PC-3 (cell line): Measurements from ENCODE around the gene MIDN. TPM values are rescaled to one million over a fixed set of nuclear protein-coding genes. Genes with fewer than 3 reads are reported as not detected.

Experiments used
- ATAC-seq: fragments of 200-7000 bp; cut with Tn5 transposase; 2 replicates; pipeline ENCODE4 v1.9.1; 2020; ENCODE audit warnings: mild to moderate bottlenecking, moderate library complexity
- BruUV-seq: library from RNA; stranded (reverse); fragments of 400-500 nt; replicated peaks from 2 replicates; lab custom pipeline; 2021; lab: Mats Ljungman, UMichigan
- CTCF ChIA-PET: fragments of 300-600 bp; sonication (Branson Sonifier 250); formaldehyde crosslinking; loops from one replicate; lab custom pipeline; 2022; ENCODE audit warnings: antibody characterized with exemption; lab: Charles Lee
- POLR2A ChIA-PET: fragments of 300-600 bp; sonication (Branson Sonifier 250); formaldehyde crosslinking; loops from one replicate; lab custom pipeline; 2022; ENCODE audit warnings: antibody characterized with exemption; ENCODE audit not compliant: unreplicated experiment; lab: Charles Lee
- DNase-seq: peaks from one replicate; pipeline ENCODE4 v3.0.0-alpha.2; 2015
- H2AFZ ChIP-seq: fragments of 300-600 bp; sonication (generic); 2 replicates; pipeline ENCODE4 v1.6.0; 2016; ENCODE audit warnings: antibody characterized with exemption, low read length
- H3F3A ChIP-seq: fragments of 300-600 bp; sonication (generic); one replicate; pipeline ENCODE4 v1.6.0; 2017; ENCODE audit warnings: antibody characterized with exemption, low read length, control low read depth, mild to moderate bottlenecking; ENCODE audit not compliant: unreplicated experiment
- H3K27ac ChIP-seq: fragments of 300-600 bp; sonication (generic); 2 replicates; pipeline ENCODE4 v1.5.1; 2016; ENCODE audit warnings: mild to moderate bottlenecking, low read length
- H3K27me3 ChIP-seq: fragments of 300-600 bp; sonication (generic); 2 replicates; pipeline ENCODE4 v1.6.1; 2016; ENCODE audit warnings: low read length, mixed read lengths
- H3K36me3 ChIP-seq: fragments of 300-600 bp; sonication (generic); 2 replicates; pipeline ENCODE4 v1.6.1; 2016; ENCODE audit warnings: low read depth, mixed run types, low read length, mixed read lengths
- H3K4me1 ChIP-seq: fragments of 300-600 bp; sonication (generic); 2 replicates; pipeline ENCODE4 v1.5.1; 2016; ENCODE audit warnings: low read length; ENCODE audit not compliant: insufficient read depth
- H3K4me2 ChIP-seq: fragments of 300-600 bp; sonication (generic); 2 replicates; pipeline ENCODE4 v1.6.0; 2016; ENCODE audit warnings: low read length
- H3K4me3 ChIP-seq: fragments of 300-600 bp; sonication (generic); 2 replicates; pipeline ENCODE4 v1.5.1; 2016; ENCODE audit warnings: mild to moderate bottlenecking, low read length, mixed read lengths
- H3K79me2 ChIP-seq: fragments of 300-600 bp; sonication (generic); 2 replicates; pipeline ENCODE4 v1.6.1; 2017; ENCODE audit warnings: low read length, mixed read lengths
- H3K9ac ChIP-seq: fragments of 300-600 bp; sonication (generic); 2 replicates; pipeline ENCODE4 v1.6.0; 2016; ENCODE audit warnings: mild to moderate bottlenecking, low read length
- H3K9me2 ChIP-seq: fragments of 300-600 bp; sonication (generic); replicated peaks from 2 replicates; pipeline ENCODE4 v1.6.1; 2016; ENCODE audit warnings: mixed run types, low read length, mixed read lengths
- H3K9me3 ChIP-seq: fragments of 300-600 bp; sonication (generic); 2 replicates; pipeline ENCODE4 v1.6.1; 2016; ENCODE audit warnings: low read length, mixed read lengths
- H4K20me1 ChIP-seq: fragments of 300-600 bp; sonication (generic); 2 replicates; pipeline ENCODE4 v1.6.1; 2016; ENCODE audit warnings: low read length, mixed read lengths
- EZH2 ChIP-seq: fragments of 300-600 bp; sonication (generic); IDR thresholded peaks from one replicate; pipeline ENCODE4 v1.6.1; 2017; ENCODE audit warnings: antibody characterized with exemption, mild to moderate bottlenecking, low read length; ENCODE audit not compliant: unreplicated experiment
- EZH2phosphoT487 ChIP-seq: fragments of 300-600 bp; sonication (generic); IDR thresholded peaks from 2 replicates; pipeline ENCODE4 v1.6.1; 2018; ENCODE audit warnings: mild to moderate bottlenecking, antibody characterized with exemption, low read length, borderline replicate concordance
- intact Hi-C: fragments of 100-400 bp; cut with micrococcal nuclease; formaldehyde crosslinking; loops from 2 replicates; pipeline ENCODE4 v1.9.0; 2023
- total RNA-seq: library from RNA; depleted of rRNA; stranded (reverse); fragments of >200 nt; gene quantifications from 2 replicates; pipeline ENCODE4 v1.2.3, GENCODE V29; 2014
- TF ChIP-seq, protein P1 (sequence below): fragments of 300-600 bp; sonication (generic); conservative IDR thresholded peaks from 2 replicates; pipeline ENCODE4 v1.5.1; 2017; ENCODE audit warnings: antibody characterized with exemption, low read depth, mild to moderate bottlenecking, low read length

MIDN gene
- total RNA-seq, 1 experiment from 2014 or later, result 17.3 TPM

DNA sequence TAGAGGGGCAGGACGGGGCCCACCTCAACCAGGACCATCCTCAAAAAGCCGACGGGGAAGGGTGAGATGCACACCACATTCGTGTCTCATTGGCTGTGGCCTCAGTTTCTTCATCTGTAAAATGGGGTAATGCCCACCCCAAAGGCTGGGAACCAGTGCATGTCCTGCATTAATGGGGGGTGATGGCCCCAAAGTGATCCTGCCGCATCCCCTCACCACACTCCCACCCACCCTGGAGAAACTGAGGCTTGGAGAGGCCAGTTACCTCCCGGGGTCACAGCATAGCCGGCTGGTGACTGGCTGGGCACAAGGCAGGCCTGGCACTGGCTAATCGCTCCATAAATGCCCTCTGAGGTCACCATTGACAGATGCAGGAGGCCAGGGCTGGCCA is 640 bp upstream of the MIDN start:
- Histone ChIP-seq H3K27me3 (no peaks in the 10 kb centered on the region), H3F3A (no peaks in the 10 kb centered on the region), H3K27ac (peak overlapping the region; percentile 88), H3K36me3 (peaks cover 12% of the 10 kb centered on the region), H3K9ac (peak overlapping the region; percentile 86; the same call in 1 of the 2 replicates), H2AFZ (no peak overlapping the region), H3K4me1 (peaks cover 36% of the 10 kb centered on the region), H4K20me1 (peaks cover 5% of the 10 kb centered on the region; the same call in 1 of the 2 replicates), H3K9me3 (no peaks in the 10 kb centered on the region), H3K79me2 (peaks cover 51% of the 10 kb centered on the region), H3K9me2 (no peaks in the 10 kb centered on the region), H3K4me2 (peak overlapping the region; percentile 77), H3K4me3 (peak overlapping the region; percentile 78; the same call in 1 of the 2 replicates)
- ChIA-PET CTCF (no interaction called here), POLR2A (no interaction called here)
- no peak for DNase-seq
- TF ChIP-seq EZH2phosphoT487 (no peak), EZH2 (no peak)
- TF ChIP-seq, protein P1, sequence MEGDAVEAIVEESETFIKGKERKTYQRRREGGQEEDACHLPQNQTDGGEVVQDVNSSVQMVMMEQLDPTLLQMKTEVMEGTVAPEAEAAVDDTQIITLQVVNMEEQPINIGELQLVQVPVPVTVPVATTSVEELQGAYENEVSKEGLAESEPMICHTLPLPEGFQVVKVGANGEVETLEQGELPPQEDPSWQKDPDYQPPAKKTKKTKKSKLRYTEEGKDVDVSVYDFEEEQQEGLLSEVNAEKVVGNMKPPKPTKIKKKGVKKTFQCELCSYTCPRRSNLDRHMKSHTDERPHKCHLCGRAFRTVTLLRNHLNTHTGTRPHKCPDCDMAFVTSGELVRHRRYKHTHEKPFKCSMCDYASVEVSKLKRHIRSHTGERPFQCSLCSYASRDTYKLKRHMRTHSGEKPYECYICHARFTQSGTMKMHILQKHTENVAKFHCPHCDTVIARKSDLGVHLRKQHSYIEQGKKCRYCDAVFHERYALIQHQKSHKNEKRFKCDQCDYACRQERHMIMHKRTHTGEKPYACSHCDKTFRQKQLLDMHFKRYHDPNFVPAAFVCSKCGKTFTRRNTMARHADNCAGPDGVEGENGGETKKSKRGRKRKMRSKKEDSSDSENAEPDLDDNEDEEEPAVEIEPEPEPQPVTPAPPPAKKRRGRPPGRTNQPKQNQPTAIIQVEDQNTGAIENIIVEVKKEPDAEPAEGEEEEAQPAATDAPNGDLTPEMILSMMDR, result no peak
- BruUV-seq, result no TSS peak
- peak; percentile 21 for ATAC-seq
- intact Hi-C loops, result no loop called here

DNA sequence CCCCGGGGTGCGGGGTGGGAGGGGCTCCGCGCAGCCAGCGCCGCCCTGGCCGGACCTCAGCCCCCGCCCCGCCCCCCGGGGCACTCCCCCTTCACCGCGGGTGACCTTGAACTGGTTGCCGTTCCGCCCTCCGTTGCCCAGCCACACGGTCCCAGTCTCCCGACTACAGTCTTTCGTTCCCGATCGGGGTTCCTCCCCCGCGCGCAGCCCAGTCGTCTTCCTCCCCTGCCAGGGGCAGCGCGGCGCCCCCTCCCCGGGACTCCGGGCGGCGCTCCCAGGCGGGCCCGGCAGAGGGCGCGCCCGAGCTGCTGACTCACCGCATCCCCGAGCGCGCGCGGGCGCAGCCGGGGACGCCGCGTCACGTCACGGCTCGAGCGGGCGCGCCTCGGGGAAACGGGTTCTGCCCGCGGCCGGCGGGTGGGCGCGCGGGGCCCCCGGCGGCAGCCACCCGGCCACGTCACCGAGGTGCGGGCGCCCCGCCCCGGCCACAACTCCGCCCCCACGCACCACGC is 459 bp downstream of the MIDN start:
- peak; percentile 58 for DNase-seq
- intact Hi-C loops, result no loop called here
- CTCF ChIA-PET, result no interaction called here

More for the DNA sequence above, 459 bp downstream of the MIDN start:
- Histone ChIP-seq H3K4me1 (peaks cover 37% of the 10 kb centered on the region), H3K79me2 (peaks cover 48% of the 10 kb centered on the region), H3K4me2 (peak overlapping the region; percentile 80), H3K27me3 (no peaks in the 10 kb centered on the region), H3K36me3 (peaks cover 16% of the 10 kb centered on the region), H2AFZ (no peak overlapping the region), H3K4me3 (peak overlapping the region; percentile 78), H3F3A (no peaks in the 10 kb centered on the region), H3K9me3 (no peaks in the 10 kb centered on the region), H4K20me1 (peaks cover 5% of the 10 kb centered on the region; the same call in 1 of the 2 replicates), H3K9ac (peak overlapping the region; percentile 86), H3K27ac (peak overlapping the region; percentile 88), H3K9me2 (no peaks in the 10 kb centered on the region)
- peak; percentile 1 for ATAC-seq
- TF ChIP-seq, protein P1, result peak; percentile 60
- no peak for TF ChIP-seq EZH2
- POLR2A ChIA-PET, result no interaction called here
- BruUV-seq, result no TSS peak
